ENCODE data around the gene THOC6.
A peak's percentile ranks its signal among the peaks of the same experiment; 100 is the strongest.
"Not testable (repeated sequence)": the region's sequence is repeated elsewhere in the genome, so short reads cannot be mapped to it uniquely, and the experiment has no call there.

Gene THOC6

GRCh38 chr16:3068487-3068886 is 44.7 kb downstream of the THOC6 start:
- TF ChIP-seq CTCF (IDR thresholded peaks at IDR 0.05; ENCODE audit: borderline replicate concordance, insufficient read depth, low read depth, low read length) = no peak
- no peak overlapping the region for H3K4me3 ChIP-seq (ENCODE audit: low read depth, low read length)

GRCh38 chr16:3069146-3069545 is 45.3 kb downstream of the THOC6 start:
- not testable (repeated sequence) for H3K4me3 ChIP-seq (ENCODE audit: low read depth, low read length)

GRCh38 chr16:3070608-3071111 is 46.8 kb downstream of the THOC6 start:
- H3K4me3 ChIP-seq (ENCODE audit: low read depth, low read length) = no peak overlapping the region
- no peak for TF ChIP-seq CTCF (IDR thresholded peaks at IDR 0.05; ENCODE audit: borderline replicate concordance, insufficient read depth, low read depth, low read length)

GRCh38 chr16:3071655-3072054 is 47.8 kb downstream of the THOC6 start:
- TF ChIP-seq CTCF (IDR thresholded peaks at IDR 0.05; ENCODE audit: borderline replicate concordance, insufficient read depth, low read depth, low read length) = no peak

GRCh38 chr16:3072148-3072547 is 48.3 kb downstream of the THOC6 start:
- not testable (repeated sequence) for H3K4me3 ChIP-seq (ENCODE audit: low read depth, low read length)

More at GRCh38 chr16:3071655-3072054, 47.8 kb downstream of the THOC6 start:
- no peak overlapping the region for H3K4me3 ChIP-seq (ENCODE audit: low read depth, low read length)

GRCh38 chr16:3072576-3073263 is 48.9 kb downstream of the THOC6 start:
- not testable (repeated sequence) for H3K4me3 ChIP-seq (ENCODE audit: low read depth, low read length)
- peak; percentile 28; the same call in 1 of the 2 replicates for TF ChIP-seq CTCF (IDR thresholded peaks at IDR 0.05; ENCODE audit: borderline replicate concordance, insufficient read depth, low read depth, low read length)

GRCh38 chr16:3073448-3073847 is 49.6 kb downstream of the THOC6 start:
- H3K4me3 ChIP-seq (ENCODE audit: low read depth, low read length) = no peak overlapping the region
- TF ChIP-seq CTCF (IDR thresholded peaks at IDR 0.05; ENCODE audit: borderline replicate concordance, insufficient read depth, low read depth, low read length) = no peak

GRCh38 chr16:3074860-3075522 is 51.2 kb downstream of the THOC6 start:
- no peak for TF ChIP-seq CTCF (IDR thresholded peaks at IDR 0.05; ENCODE audit: borderline replicate concordance, insufficient read depth, low read depth, low read length)
- H3K4me3 ChIP-seq (ENCODE audit: low read depth, low read length) = peak overlapping the region; percentile 26

All from GM12875 (cell line).